ENCODE data around the gene KCTD10.
"Not testable (repeated sequence)": the region's sequence is repeated elsewhere in the genome, so short reads cannot be mapped to it uniquely, and the experiment has no call there.

KCTD10 gene

DNA sequence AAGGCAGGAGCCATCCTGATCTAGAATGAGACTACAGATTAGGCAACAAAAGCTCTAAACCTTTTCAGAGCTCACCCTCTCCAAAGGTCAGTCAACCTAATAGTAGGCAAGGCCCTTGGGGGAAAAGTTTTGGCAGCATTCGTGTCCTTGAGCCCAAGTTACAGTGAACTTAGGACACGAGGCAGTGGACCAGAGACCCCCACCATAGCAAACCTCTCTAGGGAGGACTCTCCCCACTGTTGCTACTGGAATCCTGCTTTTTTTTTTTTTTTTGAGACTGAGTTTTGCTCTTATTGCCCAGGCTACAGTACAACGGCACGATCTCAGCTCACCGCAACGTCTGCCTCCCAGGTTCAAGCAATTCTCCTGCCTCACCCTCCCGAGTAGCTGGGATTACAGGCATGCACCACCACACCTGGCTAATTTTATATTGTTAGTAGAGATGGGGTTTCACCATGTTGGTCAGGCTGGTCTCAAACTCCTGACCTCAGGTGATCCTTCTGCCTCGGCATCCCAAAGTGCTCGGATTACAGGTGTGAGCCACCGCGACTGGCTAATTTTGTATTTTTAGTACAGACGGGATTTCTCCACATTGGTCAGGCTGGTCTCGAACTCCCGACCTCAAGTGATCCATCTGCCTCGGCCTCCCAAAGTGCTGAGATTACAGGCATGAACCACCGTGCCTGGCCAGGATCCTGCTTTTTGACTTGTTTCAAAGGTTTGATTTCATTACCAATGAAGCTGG is 3.4 kb downstream of the KCTD10 start:
- DNase-seq (ENCODE audit: low read depth, low spot score), result not testable (repeated sequence)

GRCh38 chr12:109473006-109473405 is 4.1 kb downstream of the KCTD10 start:
- DNase-seq (ENCODE audit: low read depth, low spot score), result no peak

- no peak for DNase-seq (ENCODE audit: low read depth, low spot score)
Observed at GRCh38 chr12:109469517-109469916, 7.6 kb downstream of the KCTD10 start.

DNA sequence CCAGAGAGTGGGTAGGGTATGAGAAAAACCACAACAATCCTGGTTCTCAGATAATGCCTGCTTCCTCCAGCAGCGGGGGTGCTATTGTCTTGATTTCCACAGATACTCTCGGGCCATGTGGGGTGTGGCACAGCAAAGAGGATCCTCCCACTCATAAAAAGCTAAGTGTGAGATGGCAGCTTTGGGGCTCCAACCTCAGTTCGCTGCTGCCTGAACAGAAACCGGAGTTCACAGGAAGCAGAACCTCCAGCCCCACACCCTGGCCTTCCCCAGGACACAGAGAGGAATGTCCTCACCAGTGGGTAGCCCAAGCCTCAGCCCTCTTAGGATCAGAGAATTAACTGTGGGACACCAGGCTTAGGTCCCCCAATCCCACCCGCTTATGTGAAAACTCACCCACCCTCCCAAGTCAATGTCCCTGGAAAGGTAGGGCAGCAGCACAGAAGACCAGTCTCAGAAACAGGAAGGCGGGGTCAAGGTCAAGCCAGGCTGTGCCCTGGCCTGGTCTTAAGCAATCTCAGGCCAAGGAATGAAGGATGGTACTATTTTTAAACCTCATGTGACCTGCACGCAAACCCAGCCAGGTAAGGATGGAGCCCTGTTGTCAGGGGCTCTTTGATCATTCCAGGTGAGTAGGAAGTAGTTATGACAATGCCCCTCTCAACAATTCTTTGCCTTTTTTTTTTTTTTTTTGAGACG is 9.0 kb downstream of the KCTD10 start:
- no peak for DNase-seq (ENCODE audit: low read depth, low spot score)

- DNase-seq (ENCODE audit: low read depth, low spot score), result no peak
Observed at GRCh38 chr12:109466821-109467220, 10.3 kb downstream of the KCTD10 start.

GRCh38 chr12:109466305-109466704 is 10.8 kb downstream of the KCTD10 start:
- no peak for DNase-seq (ENCODE audit: low read depth, low spot score)

GRCh38 chr12:109464642-109465351 is 12.3 kb downstream of the KCTD10 start:
- DNase-seq (ENCODE audit: low read depth, low spot score), result no peak

GRCh38 chr12:109463756-109464155 is 13.3 kb downstream of the KCTD10 start:
- DNase-seq (ENCODE audit: low read depth, low spot score), result no peak

GRCh38 chr12:109462868-109463692 is 14.0 kb downstream of the KCTD10 start:
- no peak for DNase-seq (ENCODE audit: low read depth, low spot score)

GRCh38 chr12:109461846-109462756 is 15.0 kb downstream of the KCTD10 start:
- no peak for DNase-seq (ENCODE audit: low read depth, low spot score)

- no peak for DNase-seq (ENCODE audit: low read depth, low spot score)
Observed at GRCh38 chr12:109461049-109461845, 15.9 kb downstream of the KCTD10 start.

- DNase-seq (ENCODE audit: low read depth, low spot score), result no peak
Observed at GRCh38 chr12:109460538-109460937, 16.6 kb downstream of the KCTD10 start.

DNA sequence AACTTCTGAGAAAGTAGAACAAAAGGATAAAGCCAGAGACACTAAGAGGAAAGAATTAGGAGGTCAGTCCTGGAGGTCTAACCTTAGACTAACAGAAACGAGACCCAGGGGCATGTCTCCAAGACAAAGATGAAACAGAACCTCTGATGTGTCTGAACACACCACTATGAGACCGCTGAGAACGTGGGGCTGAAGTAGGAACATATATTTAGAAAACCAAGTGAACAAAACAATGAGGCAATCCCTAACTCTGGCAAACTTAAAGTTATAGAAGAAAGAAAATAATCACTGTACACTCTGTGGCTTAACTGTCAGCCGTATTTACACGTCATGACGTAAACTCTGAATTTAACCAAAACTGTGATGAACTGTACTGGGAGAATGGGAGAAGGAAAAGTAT is 17.9 kb downstream of the KCTD10 start:
- DNase-seq (ENCODE audit: low read depth, low spot score), result no peak

DNA sequence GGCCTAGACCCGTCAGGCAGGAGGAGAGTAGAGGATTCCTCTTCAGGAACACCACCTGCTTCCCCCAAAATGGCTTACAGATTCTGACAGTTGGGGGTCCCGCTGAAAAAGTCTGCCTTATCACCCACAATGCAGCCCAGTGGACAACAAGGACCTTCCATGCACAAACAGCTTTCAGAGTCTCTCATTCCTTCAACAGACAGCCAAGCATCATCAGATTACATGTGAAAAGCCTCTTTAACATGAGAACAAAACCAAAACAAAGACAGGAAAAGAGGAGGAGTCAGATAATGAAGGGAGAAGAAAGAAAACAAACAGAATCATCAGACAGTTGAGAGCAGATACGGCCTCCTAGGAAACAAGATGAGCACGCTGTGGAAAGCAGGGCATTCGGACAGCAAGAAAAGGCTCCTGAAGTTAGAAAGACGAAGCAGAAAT is 18.3 kb downstream of the KCTD10 start:
- no peak for DNase-seq (ENCODE audit: low read depth, low spot score)

DNA sequence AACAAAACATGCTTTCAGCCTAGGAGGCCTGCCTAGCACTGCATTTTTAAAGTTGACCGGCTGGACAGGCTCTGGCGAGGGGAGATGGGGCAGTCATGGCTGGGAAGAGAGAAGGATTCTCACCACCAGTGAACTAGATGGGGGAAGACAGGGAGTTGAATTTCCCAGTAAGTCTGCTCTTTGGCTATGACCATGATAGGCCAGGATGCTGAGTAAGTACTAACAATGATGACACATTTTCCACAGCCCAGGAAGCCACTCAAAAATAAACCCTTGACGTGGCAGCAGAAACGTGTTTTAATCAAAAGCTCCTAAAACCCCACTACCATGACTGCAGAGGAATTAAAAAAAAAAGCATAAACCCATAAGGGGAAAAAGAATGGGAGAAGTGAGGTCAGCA is 19.0 kb downstream of the KCTD10 start:
- no peak for DNase-seq (ENCODE audit: low read depth, low spot score)

DNA sequence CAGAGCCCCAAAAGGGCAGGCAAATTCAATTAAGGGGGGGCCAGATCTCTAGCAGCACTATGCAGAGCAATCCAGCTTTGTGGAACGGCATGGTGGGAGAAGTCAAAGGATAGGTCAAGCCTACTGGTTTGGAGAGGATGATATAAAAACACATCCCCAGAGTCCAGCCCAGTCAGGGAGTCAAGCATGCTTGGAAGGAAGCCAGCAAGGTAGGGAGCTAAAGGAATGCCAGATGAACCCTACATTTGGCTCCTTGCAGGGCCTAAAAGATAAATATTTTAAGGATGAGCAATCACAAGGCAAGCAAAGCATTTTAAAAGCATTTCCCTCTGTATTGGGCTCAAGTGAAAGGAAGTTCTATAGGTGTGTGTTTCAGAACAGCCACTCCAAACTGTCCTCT is 21.4 kb downstream of the KCTD10 start:
- no peak for DNase-seq (ENCODE audit: low read depth, low spot score)

- no peak for DNase-seq (ENCODE audit: low read depth, low spot score)
Observed at GRCh38 chr12:109452489-109452888, 24.6 kb downstream of the KCTD10 start.

- DNase-seq (ENCODE audit: low read depth, low spot score), result no peak
Observed at GRCh38 chr12:109451400-109451799, 25.7 kb downstream of the KCTD10 start.

- DNase-seq (ENCODE audit: low read depth, low spot score), result no peak
Observed at GRCh38 chr12:109450980-109451379, 26.1 kb downstream of the KCTD10 start.
